CD4-positive, alpha-beta T cell treated with Interleukin-2 at 100 ng/mL for 4 hours (primary cell): ENCODE results near the gene RYR2.
"Not testable (repeated sequence)": the region's sequence is repeated elsewhere in the genome, so short reads cannot be mapped to it uniquely, and the experiment has no call there.

Experiments used
- DNase-seq: peaks from one replicate; pipeline ENCODE4 v3.0.0-alpha.2; 2020; ENCODE audit warnings: low spot score

RYR2 gene

DNA sequence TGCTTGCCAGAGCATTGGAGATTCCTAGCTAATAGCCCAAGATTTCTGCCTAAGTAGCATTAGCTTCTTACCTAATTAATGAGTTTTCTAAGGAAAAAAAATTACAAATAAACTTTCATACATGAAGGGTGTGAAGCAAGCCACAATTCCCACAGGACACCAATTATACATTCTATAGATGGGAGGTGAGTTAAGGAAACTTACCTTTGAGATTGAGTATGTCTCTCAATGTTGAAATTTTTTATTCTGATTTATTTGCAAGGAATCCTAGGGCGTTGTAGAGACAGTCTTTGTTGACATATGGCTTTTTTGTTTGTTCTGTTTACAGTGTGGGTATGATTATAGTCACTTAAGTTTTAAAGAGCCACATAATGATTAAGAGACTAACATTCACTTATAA, 313.0 kb downstream of the RYR2 start:
- no peak for DNase-seq

DNA sequence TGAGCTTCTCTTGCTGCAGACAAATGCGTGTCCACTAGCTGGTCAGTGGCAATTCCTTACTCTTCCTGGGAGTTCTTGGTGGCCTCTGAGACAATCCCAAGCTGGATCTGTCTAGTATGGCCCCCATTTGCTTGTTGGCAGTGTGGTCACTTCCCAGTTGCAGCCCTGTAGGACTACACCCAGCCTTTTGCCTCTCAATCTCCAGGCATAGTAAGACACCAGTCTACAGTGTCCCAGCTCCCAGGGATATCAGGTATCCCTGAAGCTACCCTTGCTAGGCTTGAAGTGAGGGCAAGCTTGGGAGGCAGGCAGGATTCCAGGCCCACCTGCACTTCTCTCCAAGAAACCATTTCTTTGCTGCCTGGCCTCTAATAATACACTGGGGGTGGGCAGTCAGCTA, 316.6 kb downstream of the RYR2 start:
- no peak for DNase-seq

DNA sequence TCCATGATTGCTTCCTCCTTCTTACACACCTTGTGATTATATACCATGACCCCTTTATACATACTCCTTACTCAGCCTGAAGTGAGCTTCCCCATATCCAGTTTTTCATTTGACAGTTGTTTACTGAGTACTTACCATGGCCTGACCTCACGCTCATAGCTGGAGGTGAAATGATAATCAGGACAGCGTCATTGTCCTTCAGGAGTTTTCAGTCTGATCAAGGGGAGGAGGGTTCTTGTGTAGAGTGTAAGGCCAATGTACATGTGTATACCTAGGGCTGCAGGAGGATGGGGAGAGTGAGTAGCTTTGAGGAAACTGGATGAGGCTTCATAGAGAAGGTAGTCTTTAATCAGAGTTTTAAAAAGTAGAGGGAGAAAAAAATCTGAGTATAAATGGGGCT, 325.8 kb downstream of the RYR2 start:
- DNase-seq = no peak

DNA sequence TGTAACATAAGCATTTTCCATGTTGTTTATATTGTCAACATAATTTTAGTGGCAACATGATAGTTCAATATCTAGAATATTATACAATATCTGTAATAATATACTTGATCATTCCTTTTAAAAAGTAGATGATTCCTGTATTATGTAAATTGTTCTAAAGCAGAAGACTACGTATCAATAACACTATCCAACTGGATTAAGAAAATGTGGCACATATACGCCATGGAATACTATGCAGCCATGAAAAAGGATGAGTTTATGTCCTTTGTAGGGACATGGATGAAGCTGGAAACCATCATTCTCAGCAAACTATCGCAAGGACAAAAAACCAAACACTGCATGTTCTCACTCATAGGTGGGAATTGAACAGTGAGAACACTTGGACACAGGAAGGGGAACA, 329.5 kb downstream of the RYR2 start:
- DNase-seq = not testable (repeated sequence)

DNA sequence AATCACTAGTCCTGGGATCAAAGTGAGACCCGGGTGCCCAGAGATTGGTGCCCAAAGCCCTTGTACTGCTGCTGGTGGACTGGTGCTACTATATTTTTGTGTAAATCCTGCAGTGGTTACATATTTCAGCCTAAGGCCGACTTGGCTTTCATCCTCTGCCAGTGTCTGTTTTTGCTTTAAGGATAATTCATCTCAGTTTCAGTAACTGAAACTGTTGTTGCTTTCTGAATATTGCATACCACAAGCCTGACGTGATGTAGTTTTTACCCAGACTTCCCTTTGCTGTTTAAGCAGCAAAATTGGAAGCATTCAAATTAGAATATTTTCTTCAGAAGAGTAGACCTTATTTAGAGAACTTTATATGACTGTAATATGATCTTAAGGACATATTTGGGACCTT, 341.8 kb downstream of the RYR2 start:
- DNase-seq = no peak

DNA sequence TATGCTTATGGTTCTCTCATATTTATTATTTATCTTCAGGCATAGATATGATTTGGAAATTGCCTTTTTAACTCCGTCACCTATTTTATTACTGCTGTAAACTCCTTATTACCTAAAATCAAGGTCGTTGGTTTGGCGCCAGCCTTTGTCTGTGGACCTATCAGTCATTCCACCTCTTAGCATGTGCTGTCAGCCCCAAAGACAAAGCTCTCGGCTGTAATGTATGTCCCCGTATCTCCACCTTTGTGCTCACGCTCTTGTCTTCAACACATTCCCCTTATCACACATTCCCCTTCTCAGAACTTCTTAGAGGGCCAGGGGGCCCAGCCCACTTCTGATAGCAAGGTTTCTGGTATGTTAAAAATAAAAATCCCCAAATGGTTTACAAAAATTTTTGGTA, 342.2 kb downstream of the RYR2 start:
- DNase-seq = no peak

DNA sequence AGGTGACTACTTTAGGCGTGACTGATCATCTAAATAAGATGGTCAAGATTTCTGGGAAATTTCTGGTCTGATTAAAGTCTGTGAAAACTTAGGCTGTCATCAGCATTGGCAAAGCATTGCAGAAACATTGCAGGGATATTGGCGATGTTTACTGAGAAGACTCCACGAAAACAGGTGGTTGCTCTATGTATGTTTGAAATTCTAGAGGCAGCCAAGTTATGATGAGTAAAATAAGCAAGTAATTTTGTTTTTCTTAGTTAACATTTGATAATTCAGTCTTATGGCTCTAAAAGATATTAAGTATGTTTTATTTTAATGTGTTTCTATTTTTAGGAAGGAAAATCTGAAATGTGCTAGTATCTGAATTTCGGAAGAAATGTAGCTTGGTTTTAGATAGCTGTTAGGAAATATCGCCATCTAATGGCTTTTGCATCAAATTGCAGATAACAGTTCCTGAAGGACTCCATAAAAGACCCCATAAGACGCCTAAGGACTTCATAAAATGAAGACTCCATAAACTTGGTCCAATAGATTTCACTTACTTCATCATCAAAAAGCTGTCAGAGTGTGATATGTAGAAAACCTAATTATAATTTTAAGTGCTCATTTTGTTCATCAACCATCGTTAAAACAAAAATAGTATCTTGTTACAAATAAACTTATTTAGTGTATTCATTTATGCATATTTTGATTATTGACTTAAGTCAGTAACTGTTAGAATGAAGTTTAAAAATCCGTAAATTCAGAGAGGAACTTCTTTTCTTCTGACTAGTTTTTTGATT, 344.6 kb downstream of the RYR2 start:
- peak; percentile 5 for DNase-seq

DNA sequence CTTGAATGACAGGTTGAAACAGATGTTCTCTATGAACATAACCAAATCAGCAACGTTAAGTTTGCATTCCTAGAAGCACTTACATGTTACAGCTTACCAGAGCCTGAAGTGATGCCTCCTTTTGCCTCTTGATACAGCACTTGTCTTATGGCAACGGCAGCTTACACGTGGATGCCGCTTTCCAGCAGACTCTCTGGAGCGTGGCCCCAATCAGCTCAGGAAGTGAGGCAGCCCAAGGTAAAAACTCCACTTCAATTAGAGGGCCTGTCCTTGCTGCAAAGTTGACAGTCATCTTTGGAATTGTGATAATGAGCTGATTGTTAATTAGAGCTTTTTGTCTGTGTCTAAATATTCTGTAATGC, 345.1 kb downstream of the RYR2 start:
- DNase-seq = no peak

DNA sequence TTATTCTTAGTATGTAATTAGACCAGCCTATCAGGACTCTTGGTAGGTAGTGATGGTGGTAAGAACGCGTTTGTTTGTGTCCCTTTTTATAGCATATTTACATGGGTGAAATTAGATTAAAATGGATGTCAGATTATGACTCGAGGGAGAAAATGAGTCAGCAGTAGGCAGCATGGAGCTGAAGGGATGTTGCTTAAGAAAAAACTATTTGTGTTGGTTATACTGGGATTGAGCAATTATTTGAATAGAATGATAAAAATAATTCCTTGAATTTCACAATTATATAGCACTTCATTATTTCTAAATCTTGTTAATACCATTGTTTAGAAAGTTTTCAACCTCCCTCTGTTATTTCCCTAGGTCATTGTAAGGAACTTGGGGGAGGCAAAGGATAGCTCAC, 348.8 kb downstream of the RYR2 start:
- no peak for DNase-seq

DNA sequence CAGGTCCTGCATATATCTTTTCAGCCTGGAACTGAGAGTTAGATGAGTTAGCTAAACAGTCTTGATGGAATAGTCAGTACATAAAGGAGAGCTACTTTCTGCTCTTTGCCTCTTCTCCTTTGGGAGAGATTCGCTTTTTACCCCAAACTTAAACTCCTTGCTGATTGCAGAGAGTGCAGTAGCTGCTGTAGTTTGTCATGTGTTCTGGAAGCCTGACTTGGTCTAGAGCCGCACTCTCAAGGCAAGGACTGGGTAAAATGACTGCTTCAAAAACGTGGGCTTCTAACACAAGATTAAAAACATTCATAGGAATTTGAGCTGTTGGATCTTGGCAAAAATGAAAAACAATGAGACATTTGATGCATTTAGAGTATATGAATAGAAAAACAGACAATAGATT, 351.6 kb downstream of the RYR2 start:
- no peak for DNase-seq

DNA sequence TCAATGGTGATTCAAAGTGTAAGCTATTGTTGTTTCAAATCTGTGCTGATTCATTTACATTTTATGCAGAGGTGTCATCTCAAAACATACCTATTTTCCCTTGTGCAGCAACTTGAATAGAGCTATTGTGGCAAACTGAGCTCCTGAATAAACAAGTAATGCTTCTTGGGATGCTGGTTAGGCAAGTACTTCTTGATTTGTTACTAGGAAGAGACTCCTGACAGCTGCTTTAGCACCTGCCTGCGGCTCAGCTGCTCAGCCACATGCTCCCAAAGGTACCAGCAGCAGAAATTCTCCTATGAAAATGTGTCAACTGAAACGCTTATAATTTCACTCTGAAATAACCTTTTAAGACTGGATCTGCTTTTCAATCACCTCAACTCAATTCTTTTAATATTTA, 352.3 kb downstream of the RYR2 start:
- no peak for DNase-seq

DNA sequence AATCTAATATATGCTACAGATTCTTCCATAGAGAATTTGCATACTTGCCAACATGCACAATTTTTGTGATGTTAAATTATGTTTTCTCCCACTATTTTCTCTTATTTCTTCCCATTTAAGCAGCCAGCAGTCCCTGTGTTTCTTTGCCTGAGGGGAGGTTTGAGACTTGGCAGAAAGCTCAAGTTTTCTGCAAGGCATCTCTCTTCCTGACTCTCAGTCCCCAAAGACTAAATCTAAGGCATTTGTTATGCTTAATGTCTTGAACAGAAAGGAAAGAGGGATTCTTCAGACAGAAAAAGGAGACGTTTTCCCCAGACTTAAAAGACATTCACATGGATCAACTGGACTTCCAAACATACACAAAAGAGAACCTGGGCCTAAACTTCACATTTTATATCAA, 354.4 kb downstream of the RYR2 start:
- DNase-seq = no peak

DNA sequence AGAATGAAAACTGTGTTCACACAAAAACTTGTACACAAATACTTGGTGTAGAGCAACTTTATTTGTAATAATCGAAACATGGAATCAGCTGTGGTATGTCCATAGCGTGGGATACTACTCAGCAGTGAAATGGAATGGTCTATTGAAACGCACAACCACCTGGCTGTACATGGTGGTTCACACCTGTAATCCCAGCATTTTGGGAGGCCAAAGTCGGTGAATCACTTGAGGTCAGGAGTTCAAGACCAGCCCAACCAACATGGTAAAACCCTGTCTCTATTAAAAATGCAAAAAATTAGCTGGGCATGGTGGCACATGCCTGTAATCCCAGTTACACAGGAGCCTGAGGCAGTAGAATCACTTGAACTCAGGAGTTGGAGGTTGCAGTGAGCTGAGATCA, 356.8 kb downstream of the RYR2 start:
- no peak for DNase-seq

DNA sequence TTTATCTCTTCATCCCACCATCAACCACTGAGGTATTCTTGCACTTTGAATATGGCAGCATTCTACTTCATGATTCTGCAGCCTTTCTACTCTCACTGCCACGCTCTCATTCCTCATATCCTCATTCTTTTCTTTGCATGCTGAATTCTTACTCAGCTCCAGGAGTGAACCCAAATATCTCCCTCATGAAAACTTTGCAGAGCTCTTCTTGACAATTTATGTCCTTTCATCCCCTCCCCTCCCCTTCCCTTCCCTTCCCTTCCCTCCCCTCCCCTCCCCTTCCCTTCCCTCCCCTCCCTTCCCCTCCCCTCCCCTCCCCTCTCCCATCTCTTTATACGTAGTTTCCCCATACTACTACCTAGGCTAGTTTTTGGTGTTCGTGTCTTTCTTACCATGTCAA, 363.9 kb downstream of the RYR2 start:
- DNase-seq = no peak

DNA sequence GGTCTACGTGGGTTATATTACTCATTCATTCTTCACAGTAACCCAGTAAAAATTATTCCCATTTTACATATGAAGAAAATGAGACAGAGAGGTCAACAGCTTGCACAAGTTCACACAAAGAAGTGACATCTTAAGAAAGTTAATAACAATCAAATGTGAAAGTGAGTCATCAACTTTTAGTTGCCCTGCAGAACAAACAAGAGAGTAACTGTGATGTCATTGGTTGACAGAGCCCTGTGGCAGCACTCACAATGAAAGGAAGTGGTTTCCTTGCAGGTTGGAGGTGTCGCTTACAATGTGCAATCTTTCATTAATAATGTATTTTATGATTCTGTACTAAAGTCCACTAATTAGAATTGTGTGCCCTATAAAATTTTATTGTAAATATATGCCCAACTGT, 369.6 kb downstream of the RYR2 start:
- peak; percentile 55 for DNase-seq

DNA sequence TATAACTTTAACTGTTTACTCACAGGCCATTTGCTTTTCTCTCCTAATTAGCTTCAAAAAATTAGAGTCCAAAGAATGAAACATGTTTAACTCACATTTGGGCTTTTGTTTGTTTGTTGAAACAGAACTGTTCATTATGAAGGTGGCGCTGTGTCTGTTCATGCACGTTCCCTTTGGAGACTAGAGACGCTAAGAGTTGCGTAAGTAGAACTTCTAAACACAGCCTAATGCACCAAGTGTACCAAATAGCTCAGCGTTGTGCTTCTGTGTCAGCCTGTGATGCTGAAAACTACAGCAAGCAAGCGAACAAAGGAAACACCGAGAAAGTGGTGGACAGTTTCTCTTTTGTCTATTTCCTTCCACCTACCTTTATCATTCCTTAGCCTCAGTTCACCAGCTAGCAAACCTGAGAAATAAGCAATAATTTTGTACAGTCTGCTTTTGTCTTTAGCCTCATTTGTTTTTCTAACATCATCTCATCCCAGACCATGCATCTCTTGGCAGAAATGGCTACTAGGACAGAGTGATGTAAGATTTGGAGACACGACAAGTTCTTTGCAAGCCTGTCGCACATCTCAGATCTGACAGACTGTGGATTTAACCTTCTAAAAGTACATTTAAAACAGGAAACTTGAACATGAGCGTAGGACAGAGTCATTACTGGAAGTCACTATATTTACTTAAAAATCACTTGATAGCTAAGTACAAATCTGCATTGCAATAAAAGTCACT, 375.1 kb downstream of the RYR2 start:
- no peak for DNase-seq

DNA sequence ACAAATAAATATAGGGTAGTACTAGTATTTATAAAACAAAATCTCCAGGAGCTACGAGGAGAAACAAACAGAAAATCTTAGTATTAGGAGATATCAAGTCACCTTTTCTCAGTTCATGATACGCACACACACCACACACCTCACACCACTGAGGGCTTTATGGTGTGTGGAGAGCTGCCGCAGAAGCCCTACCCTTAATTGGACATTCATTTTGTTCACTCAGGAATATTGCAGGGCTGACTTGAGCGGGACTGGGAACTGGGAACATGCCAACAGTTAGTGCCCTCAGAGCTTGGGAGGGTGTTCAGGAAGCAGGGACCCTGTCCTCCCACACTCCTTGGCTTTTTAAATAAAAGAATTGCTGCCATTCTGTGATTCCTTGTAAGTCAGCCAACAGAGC, 386.8 kb downstream of the RYR2 start:
- DNase-seq = no peak

DNA sequence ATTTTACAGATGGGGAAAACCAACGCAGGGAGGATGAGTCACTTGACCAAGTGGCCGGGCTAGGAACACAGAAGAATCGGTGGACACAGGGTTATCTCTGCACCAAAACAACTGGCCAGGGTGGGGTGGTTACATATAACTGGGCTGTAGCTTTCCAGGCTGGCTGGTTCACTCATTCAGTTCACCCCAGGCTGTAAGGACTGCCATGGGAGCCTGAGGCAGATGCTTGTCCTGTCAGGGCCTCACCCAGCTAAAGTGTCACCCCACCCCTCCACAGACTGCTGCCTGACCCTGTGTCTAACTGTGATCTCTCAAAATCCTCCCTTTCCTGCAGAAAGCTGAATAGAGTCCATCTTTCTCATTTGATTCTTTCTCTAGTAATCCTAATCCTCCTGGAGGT, 387.3 kb downstream of the RYR2 start:
- no peak for DNase-seq

DNA sequence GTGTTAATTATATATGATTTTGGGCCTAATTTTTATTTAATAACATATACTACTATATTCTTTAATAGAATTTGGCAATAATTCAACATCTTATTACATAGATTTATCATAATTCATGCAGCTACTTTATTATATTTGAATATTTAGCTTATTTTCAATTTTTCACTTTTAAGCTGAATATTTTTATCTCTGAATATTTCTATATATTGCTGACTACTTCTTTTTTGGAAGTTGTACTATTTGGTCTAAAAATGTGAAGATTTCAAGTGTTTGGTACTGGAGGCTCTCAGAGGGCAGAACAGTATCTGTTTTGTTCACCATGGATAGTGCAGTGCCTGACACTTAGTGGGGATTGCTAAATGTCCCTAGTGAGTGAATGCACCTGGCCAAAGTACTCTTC, 389.5 kb downstream of the RYR2 start:
- DNase-seq = no peak

DNA sequence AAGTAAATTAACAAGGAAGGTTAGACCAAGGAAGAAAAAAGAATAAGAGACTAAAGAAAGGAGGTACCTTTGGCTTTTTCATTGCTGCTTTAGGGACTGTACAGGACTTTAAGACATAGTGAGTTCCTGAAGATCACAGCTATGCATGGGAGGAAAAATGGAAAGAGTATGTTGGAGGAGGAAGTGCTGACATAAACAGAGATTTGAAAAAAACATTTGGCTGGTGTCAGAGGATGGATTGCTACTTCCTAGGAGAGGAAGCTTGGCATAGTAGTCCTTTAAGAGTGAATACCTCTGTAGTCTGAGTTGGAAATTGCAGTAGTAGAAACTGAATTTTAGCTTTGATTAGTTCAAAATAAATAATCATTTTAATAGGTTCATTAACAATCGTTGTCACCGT, 398.4 kb downstream of the RYR2 start:
- DNase-seq = no peak

DNA sequence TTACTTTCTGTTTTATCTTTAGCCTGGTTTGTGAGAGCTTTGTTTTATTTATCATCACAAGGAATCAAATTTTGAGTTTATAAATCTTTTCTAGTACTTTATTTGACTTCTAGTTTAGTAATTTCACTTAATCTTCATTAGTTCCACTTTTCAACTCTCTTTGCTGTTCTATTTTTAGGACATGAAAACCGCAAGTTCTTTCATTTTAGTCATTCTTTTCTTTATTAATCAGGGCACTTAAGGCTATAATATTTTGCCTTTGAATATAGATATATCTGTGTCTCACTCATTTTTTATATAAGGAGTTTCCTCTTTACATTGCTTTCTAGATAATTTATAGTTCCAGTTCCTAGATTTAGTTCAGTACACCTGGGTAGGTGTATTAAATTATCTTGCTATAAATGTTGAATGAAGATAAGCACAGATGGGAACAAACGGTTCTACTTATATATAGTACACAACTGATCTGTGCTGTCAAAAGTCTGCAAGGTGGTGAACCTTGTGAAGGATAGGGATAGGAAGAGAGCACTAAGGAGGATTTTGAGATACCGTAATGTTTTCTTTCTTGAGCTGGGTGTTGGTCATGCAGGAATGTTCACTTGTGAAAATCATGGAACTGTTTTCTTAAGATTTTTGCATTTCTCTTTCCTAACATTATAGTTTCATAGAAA, 402.3 kb downstream of the RYR2 start:
- DNase-seq = no peak

DNA sequence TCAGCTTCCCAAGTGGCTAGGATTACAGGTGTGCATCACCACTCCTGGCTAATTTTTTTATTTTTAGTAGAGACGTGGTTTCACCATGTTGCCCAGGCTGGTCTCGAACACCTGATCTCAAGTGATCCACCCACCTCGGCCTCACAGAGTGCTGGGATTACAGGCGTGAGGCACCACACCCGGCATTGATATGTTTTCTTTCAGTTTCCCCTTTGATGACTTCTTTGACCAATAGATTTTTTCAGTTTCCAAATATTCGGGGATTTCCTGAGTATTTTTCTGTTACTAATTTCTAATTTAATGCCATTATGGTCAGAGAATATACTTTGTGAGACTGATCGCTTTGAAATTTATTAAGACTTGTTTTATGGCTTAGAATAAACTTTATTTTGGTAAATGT, 406.1 kb downstream of the RYR2 start:
- no peak for DNase-seq

DNA sequence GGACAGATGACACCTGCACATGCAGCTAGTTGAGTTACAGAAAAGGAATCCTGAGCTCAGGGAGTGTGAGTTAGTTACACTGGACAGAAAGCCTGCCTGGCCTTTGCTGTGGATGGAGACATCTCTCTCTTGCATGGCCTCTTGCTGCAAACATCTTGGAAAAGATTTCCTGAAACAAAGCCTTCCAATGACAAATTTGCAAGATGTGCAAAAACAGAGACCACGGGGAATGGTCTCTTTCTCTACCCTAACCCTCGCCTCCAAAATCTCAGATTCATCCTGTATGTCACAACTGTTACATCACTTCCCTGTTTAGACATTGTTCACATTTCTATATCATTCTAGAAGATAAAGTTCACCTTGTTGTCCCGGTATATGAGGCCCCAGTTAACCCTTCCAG, 415.6 kb downstream of the RYR2 start:
- DNase-seq = no peak
